GM20431 (cell line): ENCODE results near the gene P2RX6.
"Not testable (repeated sequence)": the region's sequence is repeated elsewhere in the genome, so short reads cannot be mapped to it uniquely, and the experiment has no call there.

ENCODE experiments used
- in situ Hi-C: fragments of 300-500 bp; cut with MseI, MboI; formaldehyde crosslinking; loops from one replicate; pipeline ENCODE4 v1.15.0; 2020; ENCODE audit warnings: low sequenced_read_pairs; ENCODE audit not compliant: unreplicated experiment

P2RX6 gene

GRCh38 chr22:20993304-20994127, 21.4 kb upstream of the P2RX6 start:
- in situ Hi-C loops: no loop called here

- in situ Hi-C loops: no loop called here
Observed at GRCh38 chr22:20994128-20994901, 20.6 kb upstream of the P2RX6 start.

- in situ Hi-C loops: no loop called here
Observed at GRCh38 chr22:20994902-20995241, 20.1 kb upstream of the P2RX6 start.

GRCh38 chr22:20995329-20996030, 19.5 kb upstream of the P2RX6 start:
- in situ Hi-C loops: no loop called here

GRCh38 chr22:20996031-20996410, 18.9 kb upstream of the P2RX6 start:
- in situ Hi-C loops: no loop called here

GRCh38 chr22:20996598-20997535, 18.1 kb upstream of the P2RX6 start:
- in situ Hi-C loops: no loop called here

- in situ Hi-C loops: no loop called here
Observed at GRCh38 chr22:20997536-20998257, 17.3 kb upstream of the P2RX6 start.

GRCh38 chr22:20998411-20999336, 16.3 kb upstream of the P2RX6 start:
- in situ Hi-C loops: no loop called here

GRCh38 chr22:20999350-21000206, 15.4 kb upstream of the P2RX6 start:
- in situ Hi-C loops: no loop called here

GRCh38 chr22:21000207-21000986, 14.6 kb upstream of the P2RX6 start:
- in situ Hi-C loops: no loop called here

GRCh38 chr22:21000987-21001600, 13.9 kb upstream of the P2RX6 start:
- in situ Hi-C loops: no loop called here

- in situ Hi-C loops: no loop called here
Observed at GRCh38 chr22:21001601-21002325, 13.2 kb upstream of the P2RX6 start, which contains the start of gene THAP7. Gene THAP7 (minus strand): TSS chr22:21002118. CDS start chr22:21001911, 207 bp downstream.

GRCh38 chr22:21003782-21004181, 11.2 kb upstream of the P2RX6 start:
- in situ Hi-C loops: no loop called here

- in situ Hi-C loops: not testable (repeated sequence)
Observed at GRCh38 chr22:21009208-21009607, 5.8 kb upstream of the P2RX6 start.

- in situ Hi-C loops: no loop called here
Observed at GRCh38 chr22:21009638-21010425, 5.1 kb upstream of the P2RX6 start.
